Smooth muscle cell (in vitro differentiated cells): ENCODE results near the gene PIRT. TPM values are rescaled to one million over a fixed set of nuclear protein-coding genes. Genes with fewer than 3 reads are reported as not detected.

ENCODE experiments used
- DNase-seq: peaks from one replicate; lab custom pipeline; 2025; ENCODE audit not compliant: unreplicated experiment; lab: John Stamatoyannopoulos, UW
- H2AFZ ChIP-seq: fragments of 200-600 bp; sonication (generic); 2 replicates; pipeline ENCODE4 v1.6.0; 2016; ENCODE audit warnings: antibody characterized with exemption, low read depth, mild to moderate bottlenecking
- H3F3A ChIP-seq: fragments of 200-600 bp; sonication (generic); 2 replicates; pipeline ENCODE4 v1.6.0; 2017; ENCODE audit warnings: antibody characterized with exemption, low read depth
- H3K27ac ChIP-seq: fragments of 200-600 bp; sonication (generic); 2 replicates; pipeline ENCODE4 v1.5.1; 2016; ENCODE audit warnings: low read depth, mild to moderate bottlenecking
- H3K27me3 ChIP-seq: fragments of 200-600 bp; sonication (generic); 2 replicates; pipeline ENCODE4 v1.6.1; 2016; ENCODE audit warnings: low read depth, mild to moderate bottlenecking
- H3K36me3 ChIP-seq: fragments of 200-600 bp; sonication (generic); 2 replicates; pipeline ENCODE4 v1.5.1; 2016; ENCODE audit warnings: low read depth
- H3K4me1 ChIP-seq: fragments of 200-600 bp; sonication (generic); 2 replicates; pipeline ENCODE4 v1.5.1; 2016; ENCODE audit warnings: low read depth
- H3K4me2 ChIP-seq: fragments of 200-600 bp; sonication (generic); 2 replicates; pipeline ENCODE4 v1.6.0; 2016; ENCODE audit warnings: mild to moderate bottlenecking
- H3K4me3 ChIP-seq: fragments of 200-600 bp; sonication (generic); 2 replicates; pipeline ENCODE4 v1.5.1; 2016; ENCODE audit warnings: mild to moderate bottlenecking
- H3K79me2 ChIP-seq: fragments of 200-600 bp; sonication (generic); 2 replicates; pipeline ENCODE4 v1.6.0; 2016; ENCODE audit warnings: low read depth, mild to moderate bottlenecking
- H3K9ac ChIP-seq: fragments of 200-600 bp; sonication (generic); 2 replicates; pipeline ENCODE4 v1.6.0; 2016; ENCODE audit warnings: low read depth
- H3K9me3 ChIP-seq: fragments of 200-600 bp; sonication (generic); replicated peaks from 2 replicates; pipeline ENCODE4 v1.5.1; 2016; ENCODE audit warnings: low read depth
- H4K20me1 ChIP-seq: fragments of 200-600 bp; sonication (generic); 2 replicates; pipeline ENCODE4 v1.6.0; 2016; ENCODE audit warnings: low read depth
- WGBS: methylation state at CpG from one replicate; pipeline ENCODE4 v1.1.7; 2016; ENCODE audit warnings: low lambda C conversion rate; 5-methylcytosine and 5-hydroxymethylcytosine counted together
- polyA plus RNA-seq: library from polyadenylated mRNA; unstranded; fragments of >200 nt; fragmentation: Nextera tagmentation; extraction: Ambion mirVana; gene quantifications from 2 replicates; pipeline ENCODE4 v1.2.1, GENCODE V29; 2016
- total RNA-seq: library from RNA; depleted of rRNA; stranded (reverse); fragments of >200 nt; gene quantifications from 2 replicates; pipeline ENCODE4 v1.2.3, GENCODE V29; 2014
- TF ChIP-seq, protein P1 (sequence below): fragments of 200-600 bp; sonication (generic); IDR thresholded peaks from 2 replicates; pipeline ENCODE4 v1.5.1; 2017; ENCODE audit warnings: borderline replicate concordance, mild to moderate bottlenecking, antibody characterized with exemption; ENCODE audit not compliant: insufficient read depth, poor library complexity, severe bottlenecking

The PIRT gene
- total and polyA plus RNA-seq, 2 experiments from 2014 or later, result not detected

- TF ChIP-seq, protein P1, sequence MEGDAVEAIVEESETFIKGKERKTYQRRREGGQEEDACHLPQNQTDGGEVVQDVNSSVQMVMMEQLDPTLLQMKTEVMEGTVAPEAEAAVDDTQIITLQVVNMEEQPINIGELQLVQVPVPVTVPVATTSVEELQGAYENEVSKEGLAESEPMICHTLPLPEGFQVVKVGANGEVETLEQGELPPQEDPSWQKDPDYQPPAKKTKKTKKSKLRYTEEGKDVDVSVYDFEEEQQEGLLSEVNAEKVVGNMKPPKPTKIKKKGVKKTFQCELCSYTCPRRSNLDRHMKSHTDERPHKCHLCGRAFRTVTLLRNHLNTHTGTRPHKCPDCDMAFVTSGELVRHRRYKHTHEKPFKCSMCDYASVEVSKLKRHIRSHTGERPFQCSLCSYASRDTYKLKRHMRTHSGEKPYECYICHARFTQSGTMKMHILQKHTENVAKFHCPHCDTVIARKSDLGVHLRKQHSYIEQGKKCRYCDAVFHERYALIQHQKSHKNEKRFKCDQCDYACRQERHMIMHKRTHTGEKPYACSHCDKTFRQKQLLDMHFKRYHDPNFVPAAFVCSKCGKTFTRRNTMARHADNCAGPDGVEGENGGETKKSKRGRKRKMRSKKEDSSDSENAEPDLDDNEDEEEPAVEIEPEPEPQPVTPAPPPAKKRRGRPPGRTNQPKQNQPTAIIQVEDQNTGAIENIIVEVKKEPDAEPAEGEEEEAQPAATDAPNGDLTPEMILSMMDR, result no peak
- no peak for DNase-seq
- Histone ChIP-seq H3K9ac (no peak overlapping the region), H4K20me1 (no peaks in the 10 kb centered on the region), H2AFZ (no peak overlapping the region), H3K9me3 (no peaks in the 10 kb centered on the region), H3K4me1 (no peaks in the 10 kb centered on the region), H3K27ac (no peak overlapping the region), H3K4me3 (no peak overlapping the region), H3F3A (no peaks in the 10 kb centered on the region), H3K27me3 (no peaks in the 10 kb centered on the region), H3K4me2 (no peak overlapping the region), H3K79me2 (no peaks in the 10 kb centered on the region), H3K36me3 (no peaks in the 10 kb centered on the region)
- WGBS, result 83% methylated on average over 5 of the region's 5 CpGs
These were observed 9.9 kb downstream of the PIRT start for GRCh38 chr17:10827898-10828552.

GRCh38 chr17:10824874-10825273 lies 13.0 kb downstream of the PIRT start:
- Histone ChIP-seq H3F3A (no peaks in the 10 kb centered on the region), H3K79me2 (no peaks in the 10 kb centered on the region), H3K27ac (no peak overlapping the region), H3K4me1 (no peaks in the 10 kb centered on the region), H3K9me3 (no peaks in the 10 kb centered on the region), H3K27me3 (no peaks in the 10 kb centered on the region), H3K36me3 (no peaks in the 10 kb centered on the region), H4K20me1 (no peaks in the 10 kb centered on the region), H3K9ac (no peak overlapping the region), H3K4me3 (no peak overlapping the region), H3K4me2 (no peak overlapping the region), H2AFZ (no peak overlapping the region)
- DNase-seq, result no peak
- 94% methylated on average over 7 of the region's 7 CpGs for WGBS
- TF ChIP-seq, protein P1, result no peak

GRCh38 chr17:10821770-10822169 lies 16.1 kb downstream of the PIRT start:
- Histone ChIP-seq H3F3A (no peaks in the 10 kb centered on the region), H3K4me2 (no peak overlapping the region), H4K20me1 (no peaks in the 10 kb centered on the region), H3K27ac (no peak overlapping the region), H3K36me3 (no peaks in the 10 kb centered on the region), H3K27me3 (peaks cover 7% of the 10 kb centered on the region), H3K4me3 (no peak overlapping the region), H3K9me3 (no peaks in the 10 kb centered on the region), H3K79me2 (no peaks in the 10 kb centered on the region), H3K9ac (no peak overlapping the region), H2AFZ (no peak overlapping the region), H3K4me1 (no peaks in the 10 kb centered on the region)
- TF ChIP-seq, protein P1, result no peak
- no peak for DNase-seq

- TF ChIP-seq, protein P1, result no peak
- H3K27me3 ChIP-seq, result peaks cover 7% of the 10 kb centered on the region
- H3K27ac ChIP-seq, result no peak overlapping the region
- H2AFZ ChIP-seq, result no peak overlapping the region
- no peaks in the 10 kb centered on the region for H4K20me1 ChIP-seq
- no peak overlapping the region for H3K4me2 ChIP-seq
- 78% methylated on average over 4 of the region's 4 CpGs for WGBS
- H3F3A ChIP-seq, result no peaks in the 10 kb centered on the region
- no peaks in the 10 kb centered on the region for H3K4me1 ChIP-seq
- H3K4me3 ChIP-seq, result no peak overlapping the region
- H3K9ac ChIP-seq, result no peak overlapping the region
- DNase-seq, result no peak
- no peaks in the 10 kb centered on the region for H3K79me2 ChIP-seq
- no peaks in the 10 kb centered on the region for H3K9me3 ChIP-seq
- no peaks in the 10 kb centered on the region for H3K36me3 ChIP-seq
These were observed 16.8 kb downstream of the PIRT start for GRCh38 chr17:10821054-10821453.
